Measurements from ENCODE around the gene TRIM2. TPM values are rescaled to one million over a fixed set of nuclear protein-coding genes. Genes with fewer than 3 reads are reported as not detected.
A peak's percentile ranks its signal among the peaks of the same experiment; 100 is the strongest.

Gene TRIM2
- total and polyA plus RNA-seq, 10 of the 15 experiments (the other 5 are each of a cell fraction or from before 2014, with no cell fraction given), result 0.06 to 0.19 (median 0.15) TPM; not detected in 3

- TF ChIP-seq RUNX3 (IDR thresholded peaks at IDR 0.05; ENCODE audit: low read length) (peak; percentile 52), CTCF (IDR thresholded peaks at IDR 0.05 in 2 of 3, conservative IDR thresholded peaks at IDR 0.05 in 1 of 3; ENCODE audit: control insufficient read depth in 2 of 3, extremely low read depth in 1 of 3, insufficient read depth in 1 of 3, low read depth in 3 of 3, low read length in 3 of 3) (0 out of 6 replicates have a peak, but pooled peaks of 1 of the 3 experiments have one; percentile 20), RCOR1 (conservative IDR thresholded peaks at IDR 0.05; ENCODE audit: low read depth, low read length) (no peak), HDAC6 (IDR thresholded peaks at IDR 0.05; ENCODE audit: unreplicated experiment) (no peak), MXI1 (IDR thresholded peaks at IDR 0.05; ENCODE audit: low read depth, low read length) (0 out of 2 replicates have a peak, but pooled peaks have one; percentile 33), ZSCAN29 (IDR thresholded peaks at IDR 0.05) (0 out of 2 replicates have a peak, but pooled peaks have one; percentile 70), EGR1 (IDR thresholded peaks at IDR 0.05; ENCODE audit: borderline replicate concordance in 1 of 2, low read depth in 2 of 2, low read length in 2 of 2) (0 out of 3 replicates have a peak, but pooled peaks of 1 of the 2 experiments have one; percentile 2), RBBP5 (conservative IDR thresholded peaks at IDR 0.05) (no peak), KLF5 (IDR thresholded peaks at IDR 0.05; ENCODE audit: partially characterized antibody) (no peak), E2F4 (IDR thresholded peaks at IDR 0.05; ENCODE audit: low read depth, low read length) (no peak)
These were observed 141.1 kb downstream of the TRIM2 start (continued) for GRCh38 chr4:153345012-153345981.
